HepG2 (cell line): ENCODE measurements around the gene OGFR. TPM values are rescaled to one million over a fixed set of nuclear protein-coding genes. Genes with fewer than 3 reads are reported as not detected.

Source experiments
- ATF7-NPFF ChIP-seq: sonication (generic); formaldehyde crosslinking; IDR thresholded peaks from 2 replicates; pipeline ENCODE4 v1.8.1; 2023; ENCODE audit warnings: mild to moderate bottlenecking, low read depth, missing genetic modification reagents, moderate library complexity
- EEA1 ChIP-seq: sonication (generic); formaldehyde crosslinking; IDR thresholded peaks from 2 replicates; pipeline ENCODE4 v1.5.1; 2020; ENCODE audit warnings: mild to moderate bottlenecking, missing genetic modification reagents, borderline replicate concordance
- FIP1L1 ChIP-seq: fragments of 200-400 bp; formaldehyde crosslinking; IDR thresholded peaks from 2 replicates; pipeline ENCODE4 v1.6.1; 2018; ENCODE audit warnings: low read depth, mild to moderate bottlenecking, low read length, moderate library complexity, borderline replicate concordance; ENCODE audit not compliant: insufficient read depth
- HINFP ChIP-seq: sonication (generic); formaldehyde crosslinking; IDR thresholded peaks from 2 replicates; pipeline ENCODE4 v1.4.0; 2020; ENCODE audit warnings: low read depth, mild to moderate bottlenecking, missing genetic modification reagents
- HMGA1 ChIP-seq: sonication (generic); formaldehyde crosslinking; conservative IDR thresholded peaks from 2 replicates; pipeline ENCODE4 v1.4.0; 2020; ENCODE audit warnings: missing genetic modification reagents
- MXI1 ChIP-seq: IDR thresholded peaks from 3 replicates; pipeline ENCODE4 v1.6.1; 2012; ENCODE audit warnings: low read depth, low read length, inconsistent platforms, borderline replicate concordance
- RFXAP ChIP-seq: sonication (generic); formaldehyde crosslinking; IDR thresholded peaks from 2 replicates; pipeline ENCODE4 v1.4.0; 2020; ENCODE audit warnings: missing genetic modification reagents, borderline replicate concordance
- SMAD3 ChIP-seq: sonication (generic); formaldehyde crosslinking; IDR thresholded peaks from 2 replicates; pipeline ENCODE4 v1.4.0; 2020; ENCODE audit warnings: missing genetic modification reagents
- WIZ ChIP-seq: sonication (generic); formaldehyde crosslinking; IDR thresholded peaks from 2 replicates; pipeline ENCODE4 v1.5.1; 2020; ENCODE audit warnings: mild to moderate bottlenecking, missing genetic modification reagents
- ZC3H4 ChIP-seq: sonication (generic); formaldehyde crosslinking; IDR thresholded peaks from 2 replicates; pipeline ENCODE4 v1.4.0; 2020; ENCODE audit warnings: missing genetic modification reagents, borderline replicate concordance
- ZNF572 ChIP-seq: sonication (generic); formaldehyde crosslinking; IDR thresholded peaks from 2 replicates; pipeline ENCODE4 v1.5.1; 2020; ENCODE audit warnings: mild to moderate bottlenecking, missing genetic modification reagents
- ZNF576 ChIP-seq: sonication (generic); formaldehyde crosslinking; IDR thresholded peaks from 2 replicates; pipeline ENCODE4 v1.4.0; 2020; ENCODE audit warnings: mild to moderate bottlenecking, missing genetic modification reagents
- ZNF703 ChIP-seq: sonication (generic); formaldehyde crosslinking; IDR thresholded peaks from 2 replicates; pipeline ENCODE4 v1.5.1; 2020; ENCODE audit warnings: missing genetic modification reagents, mild to moderate bottlenecking, moderate library complexity, borderline replicate concordance
- ZNF747 ChIP-seq: sonication (generic); formaldehyde crosslinking; IDR thresholded peaks from 2 replicates; pipeline ENCODE4 v1.8.1; 2023; ENCODE audit warnings: missing genetic modification reagents, mild to moderate bottlenecking, borderline replicate concordance
- ZSCAN21 ChIP-seq: sonication (generic); formaldehyde crosslinking; IDR thresholded peaks from 2 replicates; pipeline ENCODE4 v1.8.0; 2022; ENCODE audit warnings: mild to moderate bottlenecking, missing genetic modification reagents, moderate library complexity, borderline replicate concordance
- polyA plus RNA-seq, 8 experiments: library from polyadenylated mRNA; depleted of rRNA in 3 of 8; stranded (reverse) in 7 of 8; unstranded in 1 of 8; fragments of >200 nt; fragmentation: Illumina TruSeq in 4 of 8; extraction: Trizol in 4 of 8; gene quantifications; 2 replicates each; pipeline versions ENCODE4 v1.2.1 to v1.2.3, GENCODE V29; 2011 to 2016; ENCODE audit warnings: low read depth in 4 of 8, missing spikeins in 1 of 8, mixed read lengths in 1 of 8; ENCODE audit not compliant: insufficient read depth in 1 of 8
- total RNA-seq, 5 experiments: library from RNA; depleted of rRNA; stranded (reverse); fragments of >200 nt; fragmentation: Illumina TruSeq; extraction: Trizol; gene quantifications; 2 replicates each; pipeline ENCODE4 v1.2.3, GENCODE V29; 2016; ENCODE audit warnings: low read depth in 1 of 5
- TF ChIP-seq, protein P1 (sequence below): sonication (generic); formaldehyde crosslinking; IDR thresholded peaks from 2 replicates; pipeline ENCODE4 v1.8.0; 2022; ENCODE audit warnings: mild to moderate bottlenecking, missing genetic modification reagents, moderate library complexity
- TF ChIP-seq, protein P2 (sequence below): sonication (generic); formaldehyde crosslinking; IDR thresholded peaks from 2 replicates; pipeline ENCODE4 v1.4.0; 2020; ENCODE audit warnings: mild to moderate bottlenecking, missing genetic modification reagents, borderline replicate concordance
- TF ChIP-seq, protein P3 (sequence below): sonication (generic); formaldehyde crosslinking; IDR thresholded peaks from 2 replicates; pipeline ENCODE4 v1.9.0; 2021; ENCODE audit warnings: mild to moderate bottlenecking, missing genetic modification reagents

OGFR gene
- total and polyA plus RNA-seq, 2 of the 13 experiments (the other 11 are each of a cell fraction or from before 2014, with no cell fraction given), result 47.7 to 81.8 TPM

DNA sequence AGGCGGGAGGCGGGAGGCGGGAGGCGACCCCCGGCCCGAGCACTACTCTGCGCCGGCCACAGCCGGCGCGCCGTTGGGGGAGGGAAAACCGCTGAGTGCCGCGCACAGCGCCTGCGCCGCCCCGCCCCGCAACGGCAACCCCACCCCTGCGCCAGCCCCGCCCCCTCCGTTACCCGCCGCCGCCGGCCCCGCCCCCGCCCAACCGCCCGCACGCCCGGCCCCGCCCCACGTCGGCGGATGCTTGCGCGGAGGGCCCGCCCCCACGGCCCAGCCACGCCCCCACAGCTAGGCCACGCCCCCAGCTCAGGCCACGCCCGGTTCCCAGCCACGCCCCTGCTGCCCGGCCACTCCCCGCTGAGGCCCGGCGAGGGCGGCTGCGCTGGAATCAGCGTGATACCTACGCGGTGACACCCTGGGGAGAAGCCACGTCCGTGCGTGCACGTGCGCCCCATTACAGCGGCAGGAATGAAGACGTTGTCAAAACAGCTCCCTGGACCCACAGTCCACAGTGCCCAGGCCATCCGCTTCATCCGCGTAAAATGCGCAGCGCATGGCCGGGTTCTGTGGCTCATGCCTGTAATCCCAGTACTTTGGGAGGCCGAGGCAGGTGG, 57.2 kb downstream of the OGFR start, which contains the start of gene TCFL5 (continued):
- TF ChIP-seq, protein P1, sequence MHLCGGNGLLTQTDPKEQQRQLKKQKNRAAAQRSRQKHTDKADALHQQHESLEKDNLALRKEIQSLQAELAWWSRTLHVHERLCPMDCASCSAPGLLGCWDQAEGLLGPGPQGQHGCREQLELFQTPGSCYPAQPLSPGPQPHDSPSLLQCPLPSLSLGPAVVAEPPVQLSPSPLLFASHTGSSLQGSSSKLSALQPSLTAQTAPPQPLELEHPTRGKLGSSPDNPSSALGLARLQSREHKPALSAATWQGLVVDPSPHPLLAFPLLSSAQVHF, result peak; percentile 67; the same call in 1 of the 2 replicates
- TF ChIP-seq, protein P2, sequence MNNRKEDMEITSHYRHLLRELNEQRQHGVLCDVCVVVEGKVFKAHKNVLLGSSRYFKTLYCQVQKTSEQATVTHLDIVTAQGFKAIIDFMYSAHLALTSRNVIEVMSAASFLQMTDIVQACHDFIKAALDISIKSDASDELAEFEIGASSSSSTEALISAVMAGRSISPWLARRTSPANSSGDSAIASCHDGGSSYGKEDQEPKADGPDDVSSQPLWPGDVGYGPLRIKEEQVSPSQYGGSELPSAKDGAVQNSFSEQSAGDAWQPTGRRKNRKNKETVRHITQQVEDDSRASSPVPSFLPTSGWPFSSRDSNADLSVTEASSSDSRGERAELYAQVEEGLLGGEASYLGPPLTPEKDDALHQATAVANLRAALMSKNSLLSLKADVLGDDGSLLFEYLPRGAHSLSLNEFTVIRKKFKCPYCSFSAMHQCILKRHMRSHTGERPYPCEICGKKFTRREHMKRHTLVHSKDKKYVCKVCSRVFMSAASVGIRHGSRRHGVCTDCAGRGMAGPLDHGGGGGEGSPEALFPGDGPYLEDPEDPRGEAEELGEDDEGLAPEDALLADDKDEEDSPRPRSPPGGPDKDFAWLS (CRISPR knock-in tag), result no peak
- TF ChIP-seq ZNF747 (CRISPR knock-in tag), result peak; percentile 79; the same call in 1 of the 2 replicates
- TF ChIP-seq, protein P3, sequence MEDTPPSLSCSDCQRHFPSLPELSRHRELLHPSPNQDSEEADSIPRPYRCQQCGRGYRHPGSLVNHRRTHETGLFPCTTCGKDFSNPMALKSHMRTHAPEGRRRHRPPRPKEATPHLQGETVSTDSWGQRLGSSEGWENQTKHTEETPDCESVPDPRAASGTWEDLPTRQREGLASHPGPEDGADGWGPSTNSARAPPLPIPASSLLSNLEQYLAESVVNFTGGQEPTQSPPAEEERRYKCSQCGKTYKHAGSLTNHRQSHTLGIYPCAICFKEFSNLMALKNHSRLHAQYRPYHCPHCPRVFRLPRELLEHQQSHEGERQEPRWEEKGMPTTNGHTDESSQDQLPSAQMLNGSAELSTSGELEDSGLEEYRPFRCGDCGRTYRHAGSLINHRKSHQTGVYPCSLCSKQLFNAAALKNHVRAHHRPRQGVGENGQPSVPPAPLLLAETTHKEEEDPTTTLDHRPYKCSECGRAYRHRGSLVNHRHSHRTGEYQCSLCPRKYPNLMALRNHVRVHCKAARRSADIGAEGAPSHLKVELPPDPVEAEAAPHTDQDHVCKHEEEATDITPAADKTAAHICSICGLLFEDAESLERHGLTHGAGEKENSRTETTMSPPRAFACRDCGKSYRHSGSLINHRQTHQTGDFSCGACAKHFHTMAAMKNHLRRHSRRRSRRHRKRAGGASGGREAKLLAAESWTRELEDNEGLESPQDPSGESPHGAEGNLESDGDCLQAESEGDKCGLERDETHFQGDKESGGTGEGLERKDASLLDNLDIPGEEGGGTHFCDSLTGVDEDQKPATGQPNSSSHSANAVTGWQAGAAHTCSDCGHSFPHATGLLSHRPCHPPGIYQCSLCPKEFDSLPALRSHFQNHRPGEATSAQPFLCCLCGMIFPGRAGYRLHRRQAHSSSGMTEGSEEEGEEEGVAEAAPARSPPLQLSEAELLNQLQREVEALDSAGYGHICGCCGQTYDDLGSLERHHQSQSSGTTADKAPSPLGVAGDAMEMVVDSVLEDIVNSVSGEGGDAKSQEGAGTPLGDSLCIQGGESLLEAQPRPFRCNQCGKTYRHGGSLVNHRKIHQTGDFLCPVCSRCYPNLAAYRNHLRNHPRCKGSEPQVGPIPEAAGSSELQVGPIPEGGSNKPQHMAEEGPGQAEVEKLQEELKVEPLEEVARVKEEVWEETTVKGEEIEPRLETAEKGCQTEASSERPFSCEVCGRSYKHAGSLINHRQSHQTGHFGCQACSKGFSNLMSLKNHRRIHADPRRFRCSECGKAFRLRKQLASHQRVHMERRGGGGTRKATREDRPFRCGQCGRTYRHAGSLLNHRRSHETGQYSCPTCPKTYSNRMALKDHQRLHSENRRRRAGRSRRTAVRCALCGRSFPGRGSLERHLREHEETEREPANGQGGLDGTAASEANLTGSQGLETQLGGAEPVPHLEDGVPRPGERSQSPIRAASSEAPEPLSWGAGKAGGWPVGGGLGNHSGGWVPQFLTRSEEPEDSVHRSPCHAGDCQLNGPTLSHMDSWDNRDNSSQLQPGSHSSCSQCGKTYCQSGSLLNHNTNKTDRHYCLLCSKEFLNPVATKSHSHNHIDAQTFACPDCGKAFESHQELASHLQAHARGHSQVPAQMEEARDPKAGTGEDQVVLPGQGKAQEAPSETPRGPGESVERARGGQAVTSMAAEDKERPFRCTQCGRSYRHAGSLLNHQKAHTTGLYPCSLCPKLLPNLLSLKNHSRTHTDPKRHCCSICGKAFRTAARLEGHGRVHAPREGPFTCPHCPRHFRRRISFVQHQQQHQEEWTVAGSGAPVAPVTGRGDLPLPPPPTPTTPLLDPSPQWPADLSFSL, result 0 out of 2 replicates have a peak, but pooled peaks have one; percentile 15
- peak; percentile 83; the same call in 1 of the 2 replicates for TF ChIP-seq ZC3H4
- no peak for TF ChIP-seq HMGA1 (CRISPR knock-in tag)
- peak; percentile 54; the same call in 1 of the 2 replicates for TF ChIP-seq ZNF576 (CRISPR knock-in tag)
- TF ChIP-seq HINFP (CRISPR knock-in tag), result peak; percentile 94
- peak; percentile 88 for TF ChIP-seq SMAD3 (CRISPR knock-in tag)
- peak; percentile 98 for TF ChIP-seq ZSCAN21 (CRISPR knock-in tag)
- TF ChIP-seq ZNF572, result no peak
- TF ChIP-seq ATF7-NPFF (CRISPR knock-in tag), result peak; percentile 96
- TF ChIP-seq MXI1, result peak; percentile 98
- TF ChIP-seq EEA1 (CRISPR knock-in tag), result peak; percentile 95
- peak; percentile 91 for TF ChIP-seq RFXAP (CRISPR knock-in tag)
- no peak for TF ChIP-seq FIP1L1
- TF ChIP-seq WIZ (CRISPR knock-in tag), result peak; percentile 80
- no peak for TF ChIP-seq ZNF703 (CRISPR knock-in tag)
